Astrocyte of the cerebellum (primary cell): ENCODE measurements around the gene SGCG.

Experiments
- DNase-seq: peaks from one replicate; pipeline ENCODE4 v3.0.0-alpha.2; 2011; ENCODE audit warnings: low read depth
- H3K4me3 ChIP-seq: 2 replicates; pipeline ENCODE4 v1.5.1; 2011; ENCODE audit warnings: mild to moderate bottlenecking, low read depth, low read length, moderate library complexity
- CTCF ChIP-seq: IDR thresholded peaks from 2 replicates; pipeline ENCODE4 v1.5.1; 2012; ENCODE audit warnings: low read length, low read depth, moderate library complexity, mild to moderate bottlenecking; ENCODE audit errors: missing control alignments
- in situ Hi-C: cut with HindIII; loops from 2 replicates; pipeline ENCODE4 v1.10.0; 2017; ENCODE audit warnings: low sequenced_read_pairs

SGCG gene

GRCh38 chr13:23356368-23356767 lies 175.6 kb downstream of the SGCG start:
- DNase-seq: no peak
- TF ChIP-seq CTCF: no peak
- in situ Hi-C loops: no loop called here
- H3K4me3 ChIP-seq: no peak overlapping the region

GRCh38 chr13:23357349-23357748 lies 176.6 kb downstream of the SGCG start:
- DNase-seq: no peak
- no peak overlapping the region for H3K4me3 ChIP-seq
- no peak for TF ChIP-seq CTCF
- in situ Hi-C loops: no loop called here

- no peak for TF ChIP-seq CTCF
- in situ Hi-C loops: no loop called here
- no peak overlapping the region for H3K4me3 ChIP-seq
- no peak for DNase-seq
These were observed 179.1 kb downstream of the SGCG start for GRCh38 chr13:23359882-23360281.

- TF ChIP-seq CTCF: no peak
- DNase-seq: no peak
- in situ Hi-C loops: no loop called here
- no peak overlapping the region for H3K4me3 ChIP-seq
These were observed 184.9 kb downstream of the SGCG start for GRCh38 chr13:23365652-23366051.

GRCh38 chr13:23367907-23368306 lies 187.1 kb downstream of the SGCG start:
- no peak for DNase-seq
- no peak overlapping the region for H3K4me3 ChIP-seq
- in situ Hi-C loops: no loop called here
- TF ChIP-seq CTCF: no peak

GRCh38 chr13:23372264-23372906 lies 191.6 kb downstream of the SGCG start:
- in situ Hi-C loops: no loop called here
- no peak for DNase-seq
- no peak for TF ChIP-seq CTCF
- H3K4me3 ChIP-seq: no peak overlapping the region
